Measurements from ENCODE around the gene IL1RAPL1. TPM values are rescaled to one million over a fixed set of nuclear protein-coding genes. Genes with fewer than 3 reads are reported as not detected.

The IL1RAPL1 gene
- total RNA-seq, 3 donors from 2014 or later = not detected

DNA sequence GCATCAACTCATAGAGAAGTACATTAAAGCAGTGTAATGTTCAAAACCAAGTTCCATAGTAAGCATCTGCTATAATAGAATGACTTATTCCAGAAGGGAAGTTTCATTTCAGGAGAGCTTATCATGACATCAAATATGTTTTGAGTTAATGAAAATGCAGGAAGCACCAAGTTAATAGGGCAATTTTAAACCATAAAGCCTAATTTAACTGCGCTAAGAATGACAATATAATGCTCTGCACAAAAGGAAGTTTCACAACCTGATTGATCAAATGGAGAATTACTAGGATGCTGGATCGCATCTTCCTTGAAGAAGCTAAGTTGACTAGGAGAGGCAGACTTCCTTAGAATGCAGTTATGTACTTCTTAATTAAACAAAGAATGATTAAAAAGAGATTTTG, 1211.2 kb downstream of the IL1RAPL1 start:
- no peak for ATAC-seq
- no peaks in the 10 kb centered on the region for H3K36me3 Mint-ChIP-seq (ENCODE audit: insufficient read depth)
- no peak for DNase-seq
- H3K4me1 Mint-ChIP-seq (ENCODE audit: low read depth) = no peaks in the 10 kb centered on the region
- no peaks in the 10 kb centered on the region for H3K27me3 Mint-ChIP-seq (ENCODE audit: low read depth)
- H3K9me3 Mint-ChIP-seq = peaks cover 3% of the 10 kb centered on the region
- no peak overlapping the region for H3K4me3 Mint-ChIP-seq

DNA sequence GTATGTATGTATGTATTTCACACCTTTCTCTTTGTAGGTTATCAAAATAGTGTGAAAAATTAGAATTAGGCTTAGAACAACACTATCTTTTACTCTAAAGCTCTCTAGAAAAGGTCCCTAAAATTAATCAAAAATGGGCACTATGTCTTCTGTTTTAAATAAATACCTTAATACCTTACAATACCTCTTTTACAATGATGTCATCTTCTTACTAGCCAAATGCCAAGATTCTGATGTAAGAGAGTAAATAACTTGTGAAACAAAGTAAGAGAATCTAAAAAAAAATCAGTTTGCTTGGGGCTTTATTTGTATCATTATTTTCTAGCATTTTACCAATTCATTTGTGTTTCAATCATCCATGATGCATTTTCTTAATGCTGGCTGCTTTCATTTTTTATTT, 1225.9 kb downstream of the IL1RAPL1 start:
- no peaks in the 10 kb centered on the region for H3K27me3 Mint-ChIP-seq (ENCODE audit: low read depth)
- DNase-seq (no peak), ATAC-seq (no peak)
- H3K36me3 Mint-ChIP-seq (ENCODE audit: insufficient read depth) = no peaks in the 10 kb centered on the region
- H3K4me3 Mint-ChIP-seq = no peak overlapping the region
- no peaks in the 10 kb centered on the region for H3K4me1 Mint-ChIP-seq (ENCODE audit: low read depth)
- H3K9me3 Mint-ChIP-seq = no peaks in the 10 kb centered on the region

DNA sequence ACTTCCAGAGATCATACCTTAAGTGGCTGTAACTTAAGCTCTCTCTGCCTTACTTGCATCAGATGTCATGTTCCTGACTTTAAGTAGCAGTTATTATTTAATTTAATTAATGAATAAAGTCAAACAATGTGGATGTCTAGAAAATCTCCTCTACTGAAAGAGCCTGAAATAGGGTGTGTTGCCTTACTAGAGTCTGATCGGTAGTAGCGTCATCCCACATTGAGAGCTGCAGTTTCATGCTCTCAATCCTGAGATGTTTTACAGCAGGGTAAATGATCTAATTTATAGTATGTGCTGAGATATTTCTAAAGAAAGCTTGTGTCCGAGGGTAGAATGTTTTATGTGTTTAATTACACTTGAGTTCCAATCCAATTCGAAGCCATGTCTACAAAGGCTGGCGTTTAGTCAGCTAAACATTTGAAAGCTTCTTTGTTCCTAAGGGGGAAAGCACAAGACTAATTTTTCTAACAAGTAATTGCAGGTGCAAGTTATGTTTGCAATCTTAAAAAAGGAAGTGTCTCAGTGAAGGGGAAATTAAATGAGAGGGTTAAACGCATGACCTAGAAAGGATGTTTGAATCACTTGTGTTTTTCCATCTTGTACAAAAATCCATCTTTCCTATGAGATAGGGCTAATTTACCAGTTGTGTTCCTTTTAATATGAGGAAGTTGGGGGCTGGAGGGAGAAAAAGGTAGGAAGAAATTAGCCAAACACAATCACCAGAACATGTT, 1237.1 kb downstream of the IL1RAPL1 start:
- ATAC-seq (no peak), DNase-seq (no peak)
- no peaks in the 10 kb centered on the region for H3K27me3 Mint-ChIP-seq (ENCODE audit: low read depth)
- H3K4me3 Mint-ChIP-seq = no peak overlapping the region
- H3K36me3 Mint-ChIP-seq (ENCODE audit: insufficient read depth) = no peaks in the 10 kb centered on the region
- no peaks in the 10 kb centered on the region for H3K9me3 Mint-ChIP-seq
- H3K4me1 Mint-ChIP-seq (ENCODE audit: low read depth) = no peaks in the 10 kb centered on the region

DNA sequence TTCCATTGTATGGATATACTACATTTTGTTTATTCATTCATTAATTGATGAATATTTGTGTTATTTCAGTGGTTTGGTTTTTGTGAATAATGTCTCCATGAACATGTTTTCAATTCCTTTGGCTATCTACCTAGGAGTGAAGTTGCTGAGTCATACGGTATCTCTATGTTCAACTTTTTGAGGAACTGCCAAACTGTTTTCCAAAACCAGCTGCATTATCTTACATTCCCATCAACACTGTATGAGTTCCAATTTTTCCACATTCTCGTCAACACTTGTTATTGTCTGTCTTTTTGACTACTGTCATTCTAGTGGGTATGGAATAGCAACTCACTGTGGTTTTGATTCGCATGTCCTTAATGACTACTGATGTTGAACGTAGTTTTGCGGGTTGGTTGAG, 1239.5 kb downstream of the IL1RAPL1 start:
- no peaks in the 10 kb centered on the region for H3K36me3 Mint-ChIP-seq (ENCODE audit: insufficient read depth)
- H3K4me3 Mint-ChIP-seq = no peak overlapping the region
- H3K9me3 Mint-ChIP-seq = no peaks in the 10 kb centered on the region
- DNase-seq (no peak), ATAC-seq (no peak)
- H3K4me1 Mint-ChIP-seq (ENCODE audit: low read depth) = no peaks in the 10 kb centered on the region
- no peaks in the 10 kb centered on the region for H3K27me3 Mint-ChIP-seq (ENCODE audit: low read depth)

DNA sequence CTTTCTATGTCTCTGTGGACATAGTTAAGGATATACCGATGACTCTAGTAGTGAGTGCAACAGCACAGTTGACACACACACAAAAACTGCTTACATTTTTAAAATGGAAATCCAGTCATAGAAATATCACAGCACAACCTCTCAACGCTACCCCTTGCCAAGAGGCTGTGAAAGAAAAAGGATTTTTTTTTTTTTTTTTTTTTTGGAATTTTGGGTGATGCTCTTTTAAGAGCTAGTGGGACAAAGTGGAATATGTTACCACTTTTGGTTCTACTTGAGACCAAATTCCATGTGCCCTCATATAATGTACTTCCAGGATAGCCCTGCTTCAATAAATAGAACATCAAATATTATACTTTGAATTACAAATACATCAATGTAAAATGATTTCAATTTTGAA, 1247.1 kb downstream of the IL1RAPL1 start:
- H3K4me1 Mint-ChIP-seq (ENCODE audit: low read depth) = no peaks in the 10 kb centered on the region

DNA sequence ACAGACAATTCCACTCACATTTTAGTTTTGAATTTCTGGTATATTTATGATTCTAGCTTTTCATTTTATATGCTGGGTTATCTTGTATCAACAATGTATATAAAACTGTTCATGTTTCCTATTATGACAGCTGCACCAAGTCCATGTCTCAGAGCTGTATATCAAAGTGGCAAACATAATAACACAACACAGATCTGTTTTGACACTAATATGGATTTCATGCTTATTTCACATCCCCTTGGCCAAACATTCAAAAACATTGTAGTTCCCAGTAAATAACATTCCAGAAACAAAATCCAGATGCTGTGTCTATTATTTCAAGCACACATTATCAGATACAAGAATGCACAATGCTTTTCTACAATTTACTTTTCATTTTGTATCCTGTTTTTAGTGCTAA, 1247.5 kb downstream of the IL1RAPL1 start:
- H3K9me3 Mint-ChIP-seq = no peaks in the 10 kb centered on the region
- no peak for DNase-seq
- no peak overlapping the region for H3K4me3 Mint-ChIP-seq
- no peaks in the 10 kb centered on the region for H3K4me1 Mint-ChIP-seq (ENCODE audit: low read depth)
- ATAC-seq = no peak
- no peaks in the 10 kb centered on the region for H3K36me3 Mint-ChIP-seq (ENCODE audit: insufficient read depth)
- no peaks in the 10 kb centered on the region for H3K27me3 Mint-ChIP-seq (ENCODE audit: low read depth)

More for the DNA sequence above, 1247.1 kb downstream of the IL1RAPL1 start:
- Mint-ChIP-seq H3K4me3 (no peak overlapping the region), H3K36me3 (ENCODE audit: insufficient read depth) (no peaks in the 10 kb centered on the region), H3K9me3 (no peaks in the 10 kb centered on the region), H3K27me3 (ENCODE audit: low read depth) (no peaks in the 10 kb centered on the region)
- no peak for DNase-seq
- no peak for ATAC-seq

DNA sequence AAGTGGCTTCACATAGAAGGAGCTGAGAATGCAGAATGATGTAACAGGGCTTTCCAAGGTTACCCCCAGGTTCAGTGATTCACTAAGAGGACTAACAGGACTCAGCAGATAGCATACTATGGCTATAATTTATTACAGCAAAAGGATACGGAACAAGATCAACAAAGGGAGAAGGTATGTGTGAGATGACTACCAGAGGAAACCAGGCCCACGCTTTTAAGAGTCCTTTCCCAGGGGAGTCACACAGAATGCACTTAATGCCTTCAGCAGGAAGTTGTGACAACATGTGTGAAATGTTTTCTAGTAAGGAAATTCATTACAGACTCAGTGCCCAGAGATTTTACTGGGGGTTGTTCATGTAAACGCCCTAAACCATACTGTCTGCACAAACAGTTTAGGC, 1254.5 kb downstream of the IL1RAPL1 start:
- Mint-ChIP-seq H3K27me3 (ENCODE audit: low read depth) (no peaks in the 10 kb centered on the region), H3K4me1 (ENCODE audit: low read depth) (no peaks in the 10 kb centered on the region), H3K4me3 (no peak overlapping the region), H3K36me3 (ENCODE audit: insufficient read depth) (no peaks in the 10 kb centered on the region), H3K9me3 (no peaks in the 10 kb centered on the region)
- DNase-seq = no peak
- ATAC-seq = no peak

DNA sequence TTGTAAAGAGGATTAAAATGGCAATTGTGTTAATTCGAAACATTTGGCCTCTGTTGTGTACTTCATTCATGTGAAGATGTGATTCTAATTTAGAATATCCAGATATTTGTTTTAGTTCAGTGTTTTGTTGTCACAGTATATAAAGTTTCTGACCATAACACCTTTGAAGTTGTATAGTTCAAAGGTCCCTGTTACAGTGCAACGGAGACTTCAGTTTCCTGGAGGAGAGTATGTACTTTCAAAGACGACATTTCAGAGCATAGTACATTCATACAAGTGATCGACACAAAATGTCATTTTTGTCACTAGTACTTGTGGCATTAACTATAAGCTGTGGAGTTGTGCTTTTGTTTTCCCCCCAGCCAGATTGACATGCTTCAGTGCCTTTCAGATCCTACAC, 1255.3 kb downstream of the IL1RAPL1 start:
- Mint-ChIP-seq H3K9me3 (no peaks in the 10 kb centered on the region), H3K36me3 (ENCODE audit: insufficient read depth) (no peaks in the 10 kb centered on the region), H3K4me3 (no peak overlapping the region), H3K27me3 (ENCODE audit: low read depth) (no peaks in the 10 kb centered on the region), H3K4me1 (ENCODE audit: low read depth) (no peaks in the 10 kb centered on the region)
- no peak for DNase-seq
- no peak for ATAC-seq

DNA sequence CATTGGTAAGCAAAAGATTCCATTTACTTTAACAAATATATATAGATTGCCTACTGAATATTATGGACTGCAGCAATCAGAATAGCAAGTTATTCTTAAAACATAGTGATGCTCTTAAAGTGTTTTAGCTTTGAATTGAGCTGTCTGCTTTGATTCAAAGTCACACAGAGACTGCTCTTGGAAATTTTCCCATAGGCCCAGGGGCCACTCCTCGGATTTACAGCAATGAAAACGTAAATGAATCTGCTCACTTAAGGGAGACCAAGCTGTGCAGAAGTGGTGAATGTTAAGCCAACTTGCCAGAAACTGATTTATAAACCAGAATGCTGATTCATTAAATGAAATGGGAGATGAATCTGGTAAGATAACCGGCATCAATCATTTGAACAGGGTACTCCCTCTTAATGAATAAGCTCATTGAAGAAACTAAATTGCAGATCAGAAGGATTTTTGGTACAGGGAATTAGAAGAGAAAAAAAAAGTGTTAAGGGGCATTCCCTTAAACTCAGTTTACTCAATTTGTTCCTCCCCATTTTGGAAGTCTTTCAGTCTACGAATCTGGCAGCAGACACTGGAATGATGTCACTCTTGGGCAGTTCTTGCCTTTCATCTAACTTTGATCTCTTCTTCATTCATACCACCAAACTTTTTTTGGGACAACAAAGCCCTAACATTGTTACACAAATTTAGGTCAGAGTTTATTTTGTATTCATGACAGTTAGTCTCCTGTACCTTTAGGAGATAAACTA, 1264.8 kb downstream of the IL1RAPL1 start:
- ATAC-seq = no peak
- Mint-ChIP-seq H3K4me1 (ENCODE audit: low read depth) (no peaks in the 10 kb centered on the region), H3K36me3 (ENCODE audit: insufficient read depth) (no peaks in the 10 kb centered on the region), H3K9me3 (no peaks in the 10 kb centered on the region), H3K27me3 (ENCODE audit: low read depth) (no peaks in the 10 kb centered on the region), H3K4me3 (no peak overlapping the region)
- DNase-seq = no peak

DNA sequence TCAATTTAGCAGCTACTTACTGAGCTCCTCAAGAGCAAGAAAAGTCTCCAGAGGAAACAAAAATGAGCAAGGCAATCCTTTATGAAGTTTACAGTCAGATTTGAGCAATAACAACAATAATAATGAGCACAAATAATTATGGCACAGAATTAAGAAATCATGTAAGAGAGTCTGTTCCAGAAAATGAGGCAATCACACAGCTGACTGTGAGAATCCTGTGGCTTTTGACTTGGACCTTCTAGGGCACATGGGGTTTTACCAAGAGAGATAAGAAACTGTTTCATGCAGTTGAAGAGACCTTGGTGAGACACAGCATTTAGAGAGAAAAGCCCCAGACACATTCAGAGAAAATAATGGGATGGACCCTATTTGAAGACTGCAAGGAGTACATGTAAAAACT, 1265.5 kb downstream of the IL1RAPL1 start:
- ATAC-seq (no peak), DNase-seq (no peak)
- H3K4me1 Mint-ChIP-seq (ENCODE audit: low read depth) = no peaks in the 10 kb centered on the region
- peaks cover 4% of the 10 kb centered on the region for H3K9me3 Mint-ChIP-seq
- no peaks in the 10 kb centered on the region for H3K36me3 Mint-ChIP-seq (ENCODE audit: insufficient read depth)
- no peaks in the 10 kb centered on the region for H3K27me3 Mint-ChIP-seq (ENCODE audit: low read depth)
- no peak overlapping the region for H3K4me3 Mint-ChIP-seq

DNA sequence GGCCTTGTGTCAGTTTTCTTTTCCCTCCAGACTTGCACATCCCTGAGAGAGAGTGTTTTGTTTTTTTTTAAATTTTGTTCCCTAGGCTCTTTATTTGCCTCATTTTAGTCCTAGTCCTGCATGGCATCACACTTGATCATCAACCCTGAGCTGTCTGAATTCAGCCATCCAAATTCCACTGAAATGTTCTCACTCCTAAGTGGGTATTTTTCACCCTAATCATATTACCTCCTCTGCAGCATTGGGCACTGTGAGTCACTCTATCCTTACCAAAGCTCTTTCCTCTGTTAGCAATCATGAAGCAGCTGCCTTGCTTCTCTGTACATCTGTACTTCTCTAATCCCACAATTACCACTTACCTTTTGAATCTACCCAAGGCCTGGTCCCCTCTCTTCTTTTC, 1271.5 kb downstream of the IL1RAPL1 start:
- Mint-ChIP-seq H3K36me3 (ENCODE audit: insufficient read depth) (no peaks in the 10 kb centered on the region), H3K4me3 (no peak overlapping the region), H3K9me3 (peaks cover 12% of the 10 kb centered on the region), H3K27me3 (ENCODE audit: low read depth) (no peaks in the 10 kb centered on the region), H3K4me1 (ENCODE audit: low read depth) (no peaks in the 10 kb centered on the region)
- DNase-seq (no peak), ATAC-seq (no peak)

DNA sequence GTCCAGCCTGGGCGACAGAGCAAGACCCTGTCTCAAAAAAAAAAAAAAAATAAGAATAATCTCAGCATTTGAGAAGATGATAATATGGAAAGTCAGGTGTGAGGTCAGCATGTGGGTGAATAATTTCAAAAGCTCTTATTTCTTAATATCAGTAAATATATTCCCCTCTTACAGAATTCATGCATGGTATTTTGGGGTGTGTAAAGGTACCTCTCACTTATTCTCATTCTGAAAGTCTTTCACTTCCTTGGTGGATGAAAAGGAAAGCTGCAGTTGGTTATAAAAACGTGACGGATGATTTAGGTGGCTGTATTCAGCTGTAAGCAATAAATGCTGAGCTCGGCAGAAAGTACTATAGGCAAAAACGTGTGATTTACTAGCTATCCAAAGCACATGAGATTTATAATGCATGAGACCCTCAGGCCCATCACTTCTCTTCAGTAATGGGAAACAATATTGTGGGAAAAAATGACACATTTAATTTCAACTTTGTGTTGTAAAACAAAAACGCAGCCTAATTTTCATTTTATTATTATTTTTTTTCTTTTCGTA, 1275.0 kb downstream of the IL1RAPL1 start:
- Mint-ChIP-seq H3K4me3 (no peak overlapping the region), H3K4me1 (ENCODE audit: low read depth) (no peaks in the 10 kb centered on the region), H3K9me3 (peaks cover 12% of the 10 kb centered on the region), H3K36me3 (ENCODE audit: insufficient read depth) (no peaks in the 10 kb centered on the region), H3K27me3 (ENCODE audit: low read depth) (no peaks in the 10 kb centered on the region)
- DNase-seq (no peak), ATAC-seq (no peak)

DNA sequence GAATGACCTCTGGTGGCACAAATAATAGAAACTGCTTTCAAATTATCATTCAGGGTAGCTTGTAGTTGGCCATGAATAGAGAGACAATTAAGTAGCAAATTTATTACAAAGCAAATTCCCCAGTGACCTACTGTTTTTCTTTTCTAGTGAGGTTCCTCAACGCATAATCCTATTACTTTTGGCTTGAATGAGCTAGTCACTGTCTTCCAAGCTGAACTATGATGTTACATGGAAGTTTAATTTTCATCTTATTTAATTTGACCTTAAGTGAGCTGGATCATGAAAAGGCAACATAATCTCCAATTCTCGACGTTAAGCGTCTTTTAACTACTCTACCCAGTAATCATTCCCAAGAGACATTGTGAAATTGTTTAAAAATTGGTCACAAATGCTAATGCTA, 1280.7 kb downstream of the IL1RAPL1 start:
- Mint-ChIP-seq H3K9me3 (peaks cover 3% of the 10 kb centered on the region), H3K27me3 (ENCODE audit: low read depth) (no peaks in the 10 kb centered on the region), H3K36me3 (ENCODE audit: insufficient read depth) (no peaks in the 10 kb centered on the region), H3K4me1 (ENCODE audit: low read depth) (no peaks in the 10 kb centered on the region), H3K4me3 (no peak overlapping the region)
- ATAC-seq (no peak), DNase-seq (no peak)

DNA sequence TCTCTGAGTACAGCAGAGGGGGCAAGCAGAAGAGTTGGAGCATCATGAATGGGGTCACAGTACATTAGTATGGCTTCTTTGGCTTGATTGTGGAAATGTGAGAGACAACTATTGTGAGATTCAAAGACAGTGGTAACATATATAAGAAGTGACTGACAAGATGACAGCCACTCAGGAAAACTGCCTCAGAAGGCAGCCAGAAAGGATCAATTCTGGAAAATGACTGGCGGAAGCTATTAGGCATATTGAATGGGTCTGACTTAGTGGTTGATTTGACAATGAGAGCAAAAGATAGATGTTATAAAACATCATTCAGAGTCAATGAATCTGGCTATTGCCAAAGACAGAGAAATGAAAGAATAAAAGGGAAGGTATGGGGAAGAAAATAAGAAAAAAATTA, 1282.6 kb downstream of the IL1RAPL1 start:
- H3K36me3 Mint-ChIP-seq (ENCODE audit: insufficient read depth) = no peaks in the 10 kb centered on the region
- no peak overlapping the region for H3K4me3 Mint-ChIP-seq
- H3K9me3 Mint-ChIP-seq = peaks cover 3% of the 10 kb centered on the region
- no peaks in the 10 kb centered on the region for H3K27me3 Mint-ChIP-seq (ENCODE audit: low read depth)
- DNase-seq = no peak
- H3K4me1 Mint-ChIP-seq (ENCODE audit: low read depth) = no peaks in the 10 kb centered on the region
- ATAC-seq = no peak

DNA sequence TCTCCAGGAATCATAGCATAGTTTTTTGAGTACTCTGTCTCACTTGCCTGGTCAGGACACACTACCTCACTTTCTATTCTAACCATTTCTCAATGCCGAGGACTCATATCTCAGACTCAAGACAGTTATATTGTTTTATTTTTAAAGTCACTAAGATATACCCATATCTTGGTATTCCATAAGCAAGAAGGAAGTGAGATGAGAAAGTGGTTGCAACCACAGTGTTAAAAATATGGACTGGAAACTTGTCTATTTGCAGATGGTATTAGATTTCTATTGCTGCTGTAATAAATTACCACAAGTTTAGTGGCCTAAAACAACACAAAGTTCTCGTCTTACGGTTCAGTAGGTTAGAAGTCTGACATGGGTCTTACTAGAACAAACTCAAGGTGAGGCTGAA, 1283.4 kb downstream of the IL1RAPL1 start:
- Mint-ChIP-seq H3K9me3 (peaks cover 3% of the 10 kb centered on the region), H3K4me3 (no peak overlapping the region), H3K4me1 (ENCODE audit: low read depth) (no peaks in the 10 kb centered on the region), H3K27me3 (ENCODE audit: low read depth) (no peaks in the 10 kb centered on the region), H3K36me3 (ENCODE audit: insufficient read depth) (no peaks in the 10 kb centered on the region)
- DNase-seq (no peak), ATAC-seq (no peak)

All from activated T-cell treated with anti-CD3 and anti-CD28 coated beads, Interleukin-2, amount 50 U/mL, for 4 hours (primary cell).